Caco-2 (cell line): ENCODE data around the gene ABL1. TPM values are rescaled to one million over a fixed set of nuclear protein-coding genes. Genes with fewer than 3 reads are reported as not detected.

ENCODE experiments used
- BruUV-seq: library from RNA; stranded (reverse); fragments of 400-500 nt; replicated peaks from 2 replicates; lab custom pipeline; 2021; lab: Mats Ljungman, UMichigan
- CTCF ChIA-PET: fragments of 300-600 bp; sonication (Branson Sonifier 250); formaldehyde crosslinking; loops from one replicate; lab custom pipeline; 2022; ENCODE audit warnings: antibody characterized with exemption; lab: Charles Lee
- POLR2A ChIA-PET: fragments of 300-600 bp; sonication (Branson Sonifier 250); formaldehyde crosslinking; loops from one replicate; lab custom pipeline; 2022; ENCODE audit warnings: antibody characterized with exemption; lab: Charles Lee
- DNase-seq, 2 experiments: peaks; one replicate each; pipeline versions ENCODE4 v3.0.0 to v3.0.0-alpha.2; 2020 to 2022
- H3K27me3 ChIP-seq: replicated peaks from 2 replicates; pipeline ENCODE4 v1.6.0; 2011; ENCODE audit warnings: low read length; ENCODE audit not compliant: control insufficient read depth, insufficient read depth
- H3K36me3 ChIP-seq: 2 replicates; pipeline ENCODE4 v1.5.1; 2011; ENCODE audit warnings: low read length; ENCODE audit not compliant: control insufficient read depth, insufficient read depth
- H3K4me1 ChIP-seq: fragments of 250-450 bp; sonication (Bioruptor Pico); 2 replicates; pipeline ENCODE4 v1.5.1; 2020; ENCODE audit warnings: mild to moderate bottlenecking
- H3K4me3 ChIP-seq: 2 replicates; pipeline ENCODE4 v1.5.1; 2011; ENCODE audit warnings: low read depth, mild to moderate bottlenecking, control low read depth, low read length
- H3K9me3 ChIP-seq: fragments of 250-450 bp; sonication (Bioruptor Pico); 2 replicates; pipeline ENCODE4 v1.5.1; 2020; ENCODE audit warnings: mild to moderate bottlenecking, moderate library complexity
- H3K27ac Mint-ChIP-seq: one replicate; pipeline ENCODE4 v1.8.0; 2022; ENCODE audit warnings: mixed read lengths; ENCODE audit not compliant: unreplicated experiment
- H3K27me3 Mint-ChIP-seq: one replicate; pipeline ENCODE4 v1.8.0; 2022; ENCODE audit warnings: mixed read lengths; ENCODE audit not compliant: insufficient read depth, unreplicated experiment
- H3K36me3 Mint-ChIP-seq: one replicate; pipeline ENCODE4 v1.8.0; 2022; ENCODE audit warnings: mild to moderate bottlenecking, mixed read lengths; ENCODE audit not compliant: insufficient read depth, unreplicated experiment
- H3K4me1 Mint-ChIP-seq: one replicate; pipeline ENCODE4 v1.8.0; 2022; ENCODE audit warnings: low read depth, mixed read lengths; ENCODE audit not compliant: unreplicated experiment
- H3K4me3 Mint-ChIP-seq: one replicate; pipeline ENCODE4 v1.8.0; 2022; ENCODE audit warnings: mild to moderate bottlenecking, moderate library complexity, mixed read lengths; ENCODE audit not compliant: unreplicated experiment
- H3K9me3 Mint-ChIP-seq: one replicate; pipeline ENCODE4 v1.8.0; 2022; ENCODE audit warnings: mixed read lengths; ENCODE audit not compliant: unreplicated experiment
- intact Hi-C: fragments of 100-400 bp; cut with micrococcal nuclease; formaldehyde crosslinking; loops from one replicate; pipeline ENCODE4 v1.10.0; 2022; ENCODE audit not compliant: unreplicated experiment
- total RNA-seq: library from RNA; stranded (reverse); gene quantifications from 2 replicates; pipeline ENCODE4 v1.2.3, GENCODE V29; 2022
- TF ChIP-seq, protein P1 (sequence below), 2 experiments: fragments of 200-600 bp in 1 of 2; IDR thresholded peaks; 1 replicate in 1 of 2; 2 replicates in 1 of 2; pipeline versions ENCODE4 v1.5.1 to v1.8.0; 2011 to 2022; ENCODE audit warnings: antibody characterized with exemption in 1 of 2, control low read depth in 1 of 2, inconsistent platforms in 1 of 2, low read depth in 1 of 2, low read length in 1 of 2, mild to moderate bottlenecking in 1 of 2, moderate library complexity in 1 of 2; ENCODE audit not compliant: insufficient read depth in 1 of 2, severe bottlenecking in 1 of 2, unreplicated experiment in 1 of 2

Gene ABL1
- total RNA-seq, 1 experiment from 2014 or later, result 55.2 TPM

DNA sequence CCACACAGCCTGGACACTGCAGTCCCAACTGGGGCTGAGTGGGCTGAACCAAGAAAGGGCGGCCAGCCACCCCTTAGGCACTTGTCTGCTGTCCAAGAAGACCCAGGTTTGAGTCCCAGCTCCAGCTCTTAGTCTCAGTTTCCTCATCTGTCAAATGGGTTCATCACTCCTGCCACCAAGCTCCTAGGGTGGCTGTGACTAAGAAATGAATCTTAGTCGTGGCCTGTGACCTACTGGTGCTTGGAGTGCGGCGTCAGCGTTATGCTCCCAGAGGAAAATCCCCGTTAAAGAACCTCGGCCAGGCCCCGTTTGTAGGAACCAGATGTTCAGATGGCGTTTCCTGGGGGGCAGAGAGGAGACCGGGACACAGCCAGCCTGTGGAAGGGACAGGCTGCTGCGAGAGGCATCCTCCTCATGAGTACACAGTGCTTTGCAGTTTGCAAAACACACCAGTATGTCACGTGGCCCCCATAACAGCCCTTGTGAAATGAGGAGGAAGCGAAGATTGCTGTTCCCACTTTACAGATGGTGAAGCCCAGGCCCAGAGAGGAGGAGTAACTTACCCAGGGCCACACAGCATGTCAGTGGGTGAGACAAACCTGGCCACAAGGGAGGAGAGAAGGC is 100.7 kb downstream of the ABL1 start:
- Histone ChIP-seq H3K27me3 (peaks cover 1% of the 10 kb centered on the region; the same call in 1 of the 2 replicates), H3K36me3 (no peaks in the 10 kb centered on the region), H3K4me3 (no peak overlapping the region), H3K4me1 (peaks cover 30% of the 10 kb centered on the region), H3K9me3 (no peaks in the 10 kb centered on the region)
- no peak for DNase-seq
- Mint-ChIP-seq H3K27ac (no peak overlapping the region), H3K36me3 (peaks cover 6% of the 10 kb centered on the region), H3K4me1 (peaks cover 14% of the 10 kb centered on the region), H3K27me3 (peaks cover 23% of the 10 kb centered on the region), H3K4me3 (no peak overlapping the region), H3K9me3 (no peaks in the 10 kb centered on the region)
- BruUV-seq, result no TSS peak
- POLR2A ChIA-PET, result no interaction called here
- intact Hi-C loops, result no loop called here
- TF ChIP-seq, protein P1, sequence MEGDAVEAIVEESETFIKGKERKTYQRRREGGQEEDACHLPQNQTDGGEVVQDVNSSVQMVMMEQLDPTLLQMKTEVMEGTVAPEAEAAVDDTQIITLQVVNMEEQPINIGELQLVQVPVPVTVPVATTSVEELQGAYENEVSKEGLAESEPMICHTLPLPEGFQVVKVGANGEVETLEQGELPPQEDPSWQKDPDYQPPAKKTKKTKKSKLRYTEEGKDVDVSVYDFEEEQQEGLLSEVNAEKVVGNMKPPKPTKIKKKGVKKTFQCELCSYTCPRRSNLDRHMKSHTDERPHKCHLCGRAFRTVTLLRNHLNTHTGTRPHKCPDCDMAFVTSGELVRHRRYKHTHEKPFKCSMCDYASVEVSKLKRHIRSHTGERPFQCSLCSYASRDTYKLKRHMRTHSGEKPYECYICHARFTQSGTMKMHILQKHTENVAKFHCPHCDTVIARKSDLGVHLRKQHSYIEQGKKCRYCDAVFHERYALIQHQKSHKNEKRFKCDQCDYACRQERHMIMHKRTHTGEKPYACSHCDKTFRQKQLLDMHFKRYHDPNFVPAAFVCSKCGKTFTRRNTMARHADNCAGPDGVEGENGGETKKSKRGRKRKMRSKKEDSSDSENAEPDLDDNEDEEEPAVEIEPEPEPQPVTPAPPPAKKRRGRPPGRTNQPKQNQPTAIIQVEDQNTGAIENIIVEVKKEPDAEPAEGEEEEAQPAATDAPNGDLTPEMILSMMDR (IDR thresholded peaks at IDR 0.05; ENCODE audit: insufficient read depth in 1 of 2, low read depth in 1 of 2, low read length in 1 of 2, severe bottlenecking in 1 of 2, unreplicated experiment in 1 of 2), result no peak
- CTCF ChIA-PET, result no interaction called here

DNA sequence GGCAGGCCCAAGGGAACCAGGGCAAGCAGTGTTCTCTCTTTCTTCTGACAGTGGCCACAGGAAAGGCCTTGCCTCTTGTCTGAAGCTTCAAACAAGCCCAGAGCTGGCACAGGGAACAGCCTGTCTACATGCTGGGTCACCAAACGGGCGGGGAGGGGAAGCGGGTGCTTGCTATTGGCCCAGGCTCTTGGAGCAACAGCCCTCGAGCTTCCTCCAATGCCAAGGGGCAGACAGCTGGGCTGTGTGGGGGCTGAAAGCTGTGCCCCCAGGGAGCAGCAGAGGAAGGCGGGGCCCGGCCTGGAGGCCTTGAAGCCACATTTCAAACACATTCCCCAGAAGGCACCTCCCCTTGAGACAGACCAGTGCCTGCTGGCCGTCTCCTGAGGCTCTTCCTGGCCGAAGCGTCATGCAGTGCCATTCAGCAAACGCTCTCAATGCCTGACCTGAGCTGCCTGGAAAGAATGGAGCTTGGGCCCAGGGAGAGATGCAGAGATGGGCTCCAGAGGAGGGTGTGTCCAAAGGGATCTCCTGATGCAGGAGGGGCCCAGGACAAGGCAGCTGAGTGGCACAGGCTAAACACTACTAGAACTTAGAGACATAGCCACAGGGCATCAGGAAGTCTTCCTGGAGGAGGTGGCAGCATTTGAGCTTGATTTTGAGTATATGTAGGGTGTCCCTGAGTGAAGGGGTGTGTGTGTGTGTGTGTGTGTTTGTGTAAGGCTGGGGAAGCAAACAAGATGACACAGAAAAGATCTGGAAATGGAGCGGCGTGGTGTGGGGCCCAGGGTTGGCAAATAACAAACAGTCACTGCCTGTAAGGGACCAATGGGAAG is 101.4 kb downstream of the ABL1 start:
- ChIA-PET CTCF (interaction anchor here (0.9 kb wide), 1 partner anchor 62 kb away, joined by 3 read pairs; no protein-coding TSS in a partner anchor), POLR2A (no interaction called here)
- Mint-ChIP-seq H3K27ac (no peak overlapping the region), H3K4me3 (peak overlapping the region; percentile 53), H3K27me3 (peaks cover 26% of the 10 kb centered on the region), H3K9me3 (no peaks in the 10 kb centered on the region), H3K36me3 (peaks cover 6% of the 10 kb centered on the region), H3K4me1 (peaks cover 14% of the 10 kb centered on the region)
- DNase-seq, result peak in 1 of 2 experiments; percentile 67
- Histone ChIP-seq H3K27me3 (peaks cover 1% of the 10 kb centered on the region; the same call in 1 of the 2 replicates), H3K9me3 (no peaks in the 10 kb centered on the region), H3K36me3 (no peaks in the 10 kb centered on the region), H3K4me3 (no peak overlapping the region), H3K4me1 (peaks cover 35% of the 10 kb centered on the region)
- BruUV-seq, result no TSS peak
- TF ChIP-seq, protein P1 (IDR thresholded peaks at IDR 0.05; ENCODE audit: insufficient read depth in 1 of 2, low read depth in 1 of 2, low read length in 1 of 2, severe bottlenecking in 1 of 2, unreplicated experiment in 1 of 2), result no peak
- intact Hi-C loops, result no loop called here

Other genes starting within 250 kb of the ABL1 start
- 0.32 and 0.34 TPM in 2 replicates for gene PRDM12, start 170.7 kb upstream of the ABL1 start, total RNA-seq
- gene EXOSC2, start 141.5 kb upstream of the ABL1 start, total RNA-seq, result 59.1 and 68.4 TPM in 2 replicates
- gene QRFP, start 61.6 kb downstream of the ABL1 start, total RNA-seq, result not detected in 2 replicates
- not detected in 2 replicates for gene FIBCD1, start 104.0 kb downstream of the ABL1 start, total RNA-seq
- 0.36 and 0.44 TPM in 2 replicates for gene LAMC3, start 173.9 kb downstream of the ABL1 start, total RNA-seq